NOMO-1 (cell line): ENCODE measurements around the gene RTRAF.

Experiments
- DNase-seq, 2 experiments: peaks; one replicate each; lab custom pipeline; 2025; ENCODE audit not compliant: unreplicated experiment in 2 of 2; lab: John Stamatoyannopoulos, UW

The RTRAF gene

DNA sequence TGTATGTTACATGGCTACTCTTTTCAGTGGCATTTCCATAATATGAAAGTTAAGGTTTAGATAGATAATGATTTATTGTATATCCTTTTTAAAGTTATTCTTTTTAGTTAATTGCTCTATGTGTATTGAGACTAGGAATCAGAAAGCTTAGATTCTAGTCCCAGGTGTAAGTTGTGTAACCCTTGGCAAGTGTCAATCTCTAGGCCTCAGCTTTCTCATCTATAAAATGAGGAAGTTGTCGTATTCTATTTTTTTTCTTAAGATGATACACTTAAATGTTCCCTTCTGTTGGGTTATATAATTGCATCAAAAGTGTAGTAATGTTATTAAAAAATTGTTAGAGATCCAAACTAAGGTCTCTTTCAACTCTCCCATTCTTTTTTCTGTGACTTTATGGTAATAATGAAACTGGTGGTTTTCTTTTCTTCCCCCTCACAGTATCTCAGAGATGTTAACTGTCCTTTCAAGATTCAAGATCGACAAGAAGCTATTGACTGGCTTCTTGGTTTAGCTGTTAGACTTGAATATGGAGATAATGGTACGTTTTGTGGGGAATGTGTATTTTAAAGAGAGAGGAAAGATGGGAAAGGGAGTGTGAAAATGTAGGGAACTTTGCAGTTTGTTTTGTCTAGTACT lies 4.1 kb downstream of the RTRAF start:
- DNase-seq: no peak

DNA sequence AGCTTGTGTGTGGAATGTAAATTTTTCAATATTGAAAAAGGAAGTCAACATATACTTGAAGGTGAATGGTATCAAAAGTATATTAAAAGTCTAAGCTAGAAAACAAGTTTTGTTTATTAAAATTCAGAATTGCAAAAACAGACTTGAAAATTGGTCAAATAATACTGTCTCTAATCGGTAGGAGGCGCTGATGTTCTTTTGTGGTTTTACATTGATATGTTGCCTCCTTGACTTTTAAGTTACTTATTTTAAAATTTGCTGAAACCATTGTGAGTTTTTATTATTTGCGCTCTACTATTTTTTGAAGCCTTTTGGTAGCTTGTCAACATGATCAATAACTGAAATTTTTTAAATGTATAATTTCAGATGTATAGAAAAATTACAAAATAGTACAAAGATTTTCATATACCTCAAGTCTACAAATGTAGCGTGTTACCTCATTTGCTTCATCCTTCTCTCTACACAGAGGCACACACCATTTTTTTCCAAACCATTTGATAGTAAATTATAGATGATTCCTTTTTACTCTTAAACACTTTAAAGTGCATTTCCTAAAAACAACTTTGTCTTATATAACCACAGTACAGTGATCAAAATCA lies 6.9 kb downstream of the RTRAF start:
- peak in 1 of 2 experiments; percentile 48 for DNase-seq

DNA sequence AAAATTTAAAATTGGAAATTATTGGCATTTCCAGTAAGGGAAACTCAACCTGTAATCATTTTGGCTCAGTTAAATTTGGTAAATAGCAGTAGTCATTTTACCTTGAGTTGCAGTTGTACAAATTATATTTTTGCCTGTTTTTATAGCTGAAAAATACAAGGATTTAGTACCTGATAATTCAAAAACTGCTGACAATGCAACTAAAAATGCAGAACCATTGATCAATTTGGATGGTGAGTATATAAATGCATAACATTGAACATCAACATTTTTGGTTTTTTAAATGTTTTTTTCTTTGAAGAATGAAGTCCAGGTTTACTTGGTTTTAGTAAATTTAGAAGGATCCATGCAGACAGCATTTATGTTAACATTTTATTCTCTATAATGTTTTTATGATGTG lies 9.0 kb downstream of the RTRAF start:
- DNase-seq: no peak

DNA sequence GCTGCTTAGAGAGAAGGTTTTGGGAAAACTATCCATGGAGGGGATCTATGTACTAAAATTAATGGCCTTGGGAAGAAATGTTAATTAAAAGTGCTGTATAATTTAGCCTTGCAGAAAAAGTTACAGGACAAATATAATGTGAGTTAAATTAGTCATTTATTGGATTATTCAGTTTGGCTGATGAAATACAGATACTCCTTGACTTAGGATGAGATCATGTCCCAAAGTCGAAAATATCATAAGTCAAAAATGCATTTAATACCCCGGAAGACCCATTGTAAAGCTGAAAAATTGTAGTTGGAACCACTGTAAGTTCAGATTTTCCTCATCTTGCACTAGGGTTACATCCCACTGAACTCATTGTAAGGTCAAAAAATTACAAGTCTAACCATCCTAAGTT lies 9.7 kb downstream of the RTRAF start:
- no peak for DNase-seq

DNA sequence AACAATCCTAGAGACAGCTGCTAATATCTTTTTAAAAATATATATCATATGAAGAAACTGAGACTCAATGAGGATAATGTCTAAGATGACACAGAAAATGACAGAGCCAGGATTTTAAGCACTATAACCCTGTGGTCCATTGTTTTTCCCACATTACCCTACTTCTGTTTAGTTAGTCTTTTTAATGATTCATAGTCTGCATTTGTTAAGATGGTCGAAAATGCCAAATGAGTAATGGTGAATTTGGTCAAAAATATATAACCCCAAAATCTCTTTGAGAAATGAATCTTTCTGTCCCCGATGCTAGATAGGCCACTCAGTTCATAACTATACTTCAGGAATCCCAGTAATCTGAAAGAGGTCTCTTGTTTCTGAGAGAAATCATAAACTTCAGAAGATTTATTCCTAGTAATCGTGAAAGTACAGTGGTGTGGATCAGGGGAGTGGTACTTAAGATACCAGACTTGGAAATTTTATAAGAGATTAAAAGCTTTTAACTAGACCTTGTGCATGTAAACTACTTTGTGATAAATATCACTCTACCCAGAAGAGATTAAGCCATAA lies 10.8 kb downstream of the RTRAF start:
- DNase-seq: no peak

DNA sequence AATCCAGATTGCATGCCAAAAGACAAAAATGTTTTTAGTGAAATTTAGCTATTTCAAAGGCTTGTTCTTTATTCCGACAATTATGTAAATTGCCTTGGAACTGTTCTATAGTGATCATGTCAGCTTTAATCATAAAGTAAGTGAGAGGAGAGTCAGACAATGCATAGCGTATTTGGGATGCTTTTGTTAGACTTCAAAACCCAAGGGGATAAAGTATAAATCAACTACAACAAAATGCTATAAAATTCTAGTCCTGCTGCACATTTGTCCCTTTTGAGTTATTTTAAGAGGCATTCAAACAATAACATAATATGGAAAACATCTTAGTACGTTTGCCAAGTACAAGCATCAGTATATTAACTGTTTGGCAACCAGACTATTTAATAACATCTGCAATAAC lies 11.3 kb downstream of the RTRAF start:
- DNase-seq: no peak

DNA sequence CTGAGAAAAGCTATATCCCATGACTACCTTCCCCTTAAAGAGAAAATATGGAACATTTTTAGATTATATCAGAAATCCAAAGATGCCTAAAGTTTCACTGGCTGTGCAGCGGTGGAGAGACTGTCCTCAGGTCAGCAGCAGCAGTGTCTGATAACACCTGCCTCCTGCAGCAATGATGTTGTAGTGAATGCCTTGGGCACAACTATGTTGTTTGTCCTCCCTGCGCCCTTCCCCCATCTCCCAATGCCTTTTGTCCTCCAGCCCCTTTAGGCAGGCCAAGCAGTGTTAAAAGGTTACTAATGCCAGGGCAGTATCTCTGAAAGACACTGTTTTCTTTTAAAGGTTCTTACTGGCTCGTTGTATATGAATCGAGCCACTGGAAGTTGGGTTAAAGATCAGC lies 13.2 kb downstream of the RTRAF start:
- no peak for DNase-seq

DNA sequence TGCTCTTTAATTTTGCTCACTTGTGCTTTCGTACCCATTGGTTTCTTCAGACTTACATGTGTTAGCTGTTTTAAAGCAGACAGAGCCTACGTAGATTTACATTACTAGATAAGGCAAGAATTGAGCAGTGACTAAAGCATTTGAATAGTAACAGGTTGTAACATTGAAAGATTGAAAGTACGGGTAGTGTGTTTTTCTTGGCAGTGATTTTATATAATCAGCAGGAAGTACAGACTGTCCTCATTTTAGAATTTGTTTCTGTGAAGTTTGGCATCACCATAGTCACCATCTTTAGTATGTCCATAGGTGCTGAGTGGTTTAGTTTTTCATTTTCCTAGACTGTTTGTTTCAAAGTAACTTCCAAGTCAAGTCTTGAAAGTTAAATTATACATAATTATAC lies 14.0 kb downstream of the RTRAF start:
- DNase-seq: no peak

DNA sequence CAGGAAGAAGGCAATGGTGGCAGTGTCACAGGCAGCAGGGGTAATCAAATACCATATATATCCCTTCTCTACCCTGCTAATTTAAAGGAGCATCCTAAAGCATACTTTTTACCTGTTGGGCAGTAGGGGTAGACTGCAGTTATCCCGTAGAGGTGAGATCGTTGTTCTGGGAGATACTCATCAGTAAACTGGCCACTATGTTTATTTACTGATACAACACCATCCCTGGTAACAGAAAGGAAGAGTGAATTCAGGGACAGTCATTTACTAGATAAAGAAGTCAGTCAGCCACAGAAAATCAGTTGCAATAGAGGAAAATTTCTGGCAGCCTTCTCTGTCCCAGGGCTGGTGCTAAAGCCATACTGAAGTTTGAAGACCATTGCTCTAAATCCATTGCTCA lies 16.3 kb downstream of the RTRAF start:
- DNase-seq: no peak

DNA sequence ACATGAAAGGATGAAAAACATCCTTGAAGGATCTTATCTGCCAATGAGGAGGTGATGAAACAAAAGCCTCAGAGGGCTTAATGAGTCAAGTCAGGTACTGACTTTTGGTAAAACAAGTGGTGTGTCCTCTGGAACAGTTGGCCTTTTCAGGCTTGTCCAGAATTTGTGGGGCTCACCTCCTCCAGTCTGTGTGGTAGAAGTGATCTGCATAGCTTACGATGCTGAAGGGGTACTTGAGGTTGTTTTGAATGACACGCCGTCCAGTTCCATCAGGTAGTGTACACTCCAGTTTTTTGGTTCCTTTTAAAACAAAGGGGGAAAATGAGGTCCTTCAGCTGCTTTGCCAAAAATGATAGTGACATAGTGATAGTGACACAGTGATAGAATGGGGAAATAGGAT lies 17.0 kb downstream of the RTRAF start:
- no peak for DNase-seq

DNA sequence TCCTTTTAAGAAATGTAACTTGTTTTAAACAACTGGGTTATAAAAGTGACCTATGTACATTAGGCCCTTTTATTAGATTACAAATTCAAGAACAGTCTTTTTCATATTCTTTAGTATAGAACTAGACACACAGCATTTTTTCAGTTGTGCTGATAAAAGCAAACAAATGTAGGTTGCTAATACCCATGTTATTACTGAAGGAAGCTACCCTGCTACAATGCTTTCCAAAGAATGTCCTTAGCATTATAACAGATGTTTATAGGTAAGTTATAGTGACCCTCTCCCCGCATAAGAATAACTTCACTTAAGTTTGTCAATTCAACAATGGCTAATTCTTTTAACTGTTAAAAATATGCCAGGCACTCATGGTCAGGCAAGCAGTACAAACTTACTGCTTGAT lies 17.9 kb downstream of the RTRAF start:
- DNase-seq: no peak

DNA sequence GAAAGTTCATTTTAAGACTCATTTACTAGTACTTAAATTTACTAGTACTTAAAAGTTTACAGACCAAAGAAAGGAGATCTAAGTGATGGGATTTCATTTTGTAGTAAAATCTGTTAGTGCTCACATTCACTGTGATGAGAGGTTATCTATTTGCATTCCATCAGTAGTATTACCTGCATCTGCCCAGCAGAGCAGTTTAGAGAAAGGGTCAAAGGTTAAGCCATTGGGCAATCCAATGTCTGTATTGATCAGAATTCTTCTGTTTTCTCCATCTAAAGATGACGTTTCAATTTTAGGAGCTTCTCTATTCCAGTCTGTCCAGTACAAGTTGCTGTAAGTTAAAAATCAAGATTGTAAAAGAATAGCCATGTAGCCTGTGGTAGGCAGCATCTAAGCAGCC lies 18.3 kb downstream of the RTRAF start:
- no peak for DNase-seq

DNA sequence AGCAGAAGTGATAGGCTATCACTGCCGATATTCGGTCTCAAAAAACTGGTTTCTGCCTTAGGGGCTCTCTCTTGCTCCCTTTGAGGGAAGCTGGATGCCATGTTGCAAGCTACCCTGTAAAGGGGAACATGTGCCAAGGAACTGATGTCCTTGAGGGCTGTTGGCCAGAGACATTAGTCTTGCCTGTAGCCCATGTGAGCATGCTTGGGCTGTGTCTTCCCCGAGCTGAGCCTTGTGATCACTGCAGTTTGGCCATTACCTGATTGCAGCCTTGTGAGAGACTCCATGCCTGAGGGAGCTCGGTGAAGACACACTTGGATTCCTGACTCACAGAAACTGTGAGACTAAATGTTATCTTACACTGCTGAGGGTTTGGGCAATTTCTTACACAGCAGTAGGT lies 18.8 kb downstream of the RTRAF start:
- DNase-seq: no peak

DNA sequence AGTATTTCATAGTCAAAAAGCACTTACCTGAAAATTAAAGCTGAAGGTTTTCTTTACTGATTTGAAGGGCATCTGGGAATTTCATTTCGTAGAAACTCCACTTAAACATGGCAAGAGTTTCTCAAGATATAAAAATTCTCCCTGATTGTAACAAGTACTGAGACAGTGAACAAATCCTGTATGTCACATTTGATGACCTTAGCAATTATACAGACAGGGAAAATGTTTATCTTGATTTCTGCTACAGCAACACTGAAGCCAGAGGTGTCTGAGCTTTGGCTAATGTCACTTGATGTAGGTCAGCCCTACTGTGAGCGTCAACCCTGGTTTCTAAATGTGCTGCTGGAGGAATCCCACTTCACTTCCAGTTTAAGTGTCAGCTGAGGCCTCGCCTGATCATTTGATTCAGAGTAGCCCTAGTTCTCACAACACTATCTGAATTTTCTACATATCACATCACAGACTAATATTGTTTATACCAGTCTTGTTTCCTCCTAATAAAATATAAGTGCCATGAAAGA lies 20.9 kb downstream of the RTRAF start:
- no peak for DNase-seq

DNA sequence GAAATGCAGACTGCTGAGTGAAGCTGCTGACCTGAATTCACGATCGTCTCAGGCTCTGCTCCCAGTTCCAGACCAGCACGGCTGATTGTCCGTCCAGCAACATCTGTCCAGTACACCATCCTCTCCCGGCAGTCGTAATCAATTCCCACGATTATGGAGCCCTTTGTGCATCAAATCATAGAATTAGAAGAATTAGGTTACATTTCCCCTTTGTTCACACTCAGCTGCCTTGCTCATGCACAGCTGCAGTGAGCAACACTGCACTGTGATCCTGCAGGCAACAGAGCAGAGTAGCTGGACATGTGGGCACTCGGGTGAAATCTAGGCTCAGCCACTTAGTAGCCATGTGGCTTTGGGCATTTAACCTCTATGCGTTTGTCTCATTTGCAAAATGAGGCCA lies 22.2 kb downstream of the RTRAF start:
- no peak for DNase-seq

DNA sequence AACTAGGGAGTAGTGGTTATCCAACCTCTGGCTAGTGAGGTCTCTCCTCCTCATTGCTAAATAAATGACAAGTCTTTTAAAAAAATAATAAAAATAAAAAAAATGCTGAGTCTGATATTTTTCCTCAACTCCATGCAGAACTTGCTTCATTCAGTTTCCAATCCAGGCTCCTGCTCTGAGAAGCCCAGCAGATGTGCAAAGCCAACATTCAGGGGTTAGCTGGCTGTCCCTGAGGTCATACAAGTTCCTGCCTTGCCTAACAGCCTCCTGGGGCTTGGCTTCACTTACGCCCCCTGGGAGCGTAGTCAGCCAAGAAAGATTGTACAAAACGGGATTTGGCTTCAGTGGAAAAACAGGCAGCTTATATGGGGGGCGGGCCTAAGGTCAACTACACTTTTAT lies 23.3 kb downstream of the RTRAF start:
- no peak for DNase-seq

DNA sequence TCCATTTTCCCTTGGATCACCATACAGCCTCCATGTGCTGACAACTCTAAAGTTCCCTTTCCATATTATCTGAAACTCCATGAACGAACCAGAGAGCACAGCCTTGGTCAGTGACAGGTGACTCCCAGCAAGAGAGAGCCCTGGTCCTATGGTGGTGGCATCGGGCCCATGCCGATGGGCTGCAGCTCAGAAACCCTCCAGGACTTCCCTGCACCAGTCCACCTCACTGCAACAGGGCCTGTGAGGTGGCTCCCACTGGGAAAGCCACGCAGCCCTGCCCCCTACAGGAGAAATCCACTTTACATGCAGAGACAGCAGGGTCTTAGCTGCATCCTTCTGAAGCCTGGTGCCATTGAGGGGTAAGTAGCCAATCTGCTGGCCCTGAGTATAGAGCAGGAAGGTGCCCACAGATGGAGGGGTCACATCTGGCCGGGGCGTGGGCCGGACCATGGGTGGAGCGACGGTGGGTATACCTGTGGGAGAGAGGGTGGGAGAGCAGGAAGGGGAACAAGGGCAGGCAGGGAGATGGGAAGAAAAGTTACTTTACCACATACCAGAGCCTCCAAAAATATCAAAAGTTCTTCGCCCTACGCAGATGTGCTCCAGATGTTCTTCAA lies 24.7 kb downstream of the RTRAF start:
- no peak for DNase-seq

DNA sequence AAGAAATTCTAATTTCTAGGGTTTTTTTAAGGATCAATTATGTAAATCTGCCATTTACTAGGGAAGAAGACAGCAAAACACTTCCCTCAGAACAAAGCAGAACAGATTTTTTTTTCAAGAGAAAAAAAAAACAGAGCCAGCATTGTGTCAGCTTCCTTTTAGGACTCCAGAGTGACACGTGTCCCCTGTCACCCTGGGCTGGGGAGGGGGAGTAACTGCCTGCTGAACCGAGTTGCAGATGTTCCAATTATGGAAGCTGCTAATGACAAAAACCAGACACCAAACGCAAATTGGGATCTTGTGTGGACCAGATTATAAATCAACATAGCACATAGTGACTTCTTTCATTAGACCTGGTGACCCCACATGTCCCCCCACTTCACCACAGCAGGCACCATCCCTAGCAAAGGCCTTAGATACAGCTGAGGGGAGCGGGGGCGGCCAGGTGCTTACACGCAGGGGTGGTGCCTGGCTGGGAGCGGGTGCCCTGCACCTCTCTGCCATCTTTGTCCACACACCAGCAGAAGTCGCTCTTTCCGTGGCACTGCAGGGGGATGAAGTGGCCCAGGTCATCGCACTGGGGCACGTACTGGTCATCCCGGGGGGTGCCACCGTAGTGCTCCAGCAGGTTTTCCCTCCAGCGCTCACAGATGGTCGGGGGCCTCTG lies 25.4 kb downstream of the RTRAF start:
- no peak for DNase-seq

DNA sequence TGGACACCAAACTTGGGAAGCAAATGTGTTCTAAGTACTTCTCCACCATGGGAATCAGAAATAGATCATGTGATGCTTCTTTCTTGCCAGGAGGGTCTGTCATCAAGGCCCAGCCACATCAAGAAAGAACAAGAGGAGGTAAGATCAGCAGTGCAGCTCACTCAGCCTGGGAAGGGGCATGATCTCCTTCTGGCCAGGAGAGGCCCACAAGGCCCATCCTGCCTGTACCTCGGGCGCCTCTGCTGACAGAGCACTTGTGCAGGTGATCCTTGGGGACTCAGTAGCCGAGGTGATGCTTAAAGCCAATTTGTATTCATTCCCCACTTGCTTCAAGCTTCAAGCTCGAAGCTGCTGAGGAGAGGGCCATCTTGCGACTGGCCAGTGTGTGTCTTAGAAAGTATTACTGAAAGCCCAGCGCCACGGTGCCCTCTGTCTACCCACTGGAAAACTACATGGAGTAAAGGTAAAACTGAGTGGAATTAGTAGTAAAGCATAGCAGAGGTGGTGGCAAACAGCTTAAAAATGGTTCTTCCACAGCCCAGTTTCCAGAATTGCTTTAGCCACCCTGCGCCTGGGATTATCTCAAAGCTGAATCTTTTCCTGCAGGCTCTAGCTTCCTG lies 26.2 kb downstream of the RTRAF start:
- DNase-seq: no peak

DNA sequence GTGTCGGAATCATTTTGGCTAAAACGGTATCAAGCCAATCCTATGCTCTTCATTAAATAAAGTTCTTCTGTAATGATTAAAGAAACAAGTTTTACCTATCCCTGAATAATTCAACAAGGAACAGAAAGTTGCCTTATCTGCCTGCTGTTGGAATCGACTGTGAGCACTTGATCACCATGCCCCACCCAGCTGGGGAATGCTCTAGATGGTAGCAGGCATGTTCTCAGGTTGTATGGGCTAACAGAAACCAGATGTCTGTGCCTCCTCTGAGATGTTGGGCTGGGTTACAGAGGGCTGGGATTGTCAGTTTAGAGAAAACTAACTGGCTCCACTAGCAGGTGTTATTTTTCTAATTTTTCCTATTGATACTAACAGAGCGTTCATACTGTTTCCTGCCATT lies 28.9 kb downstream of the RTRAF start:
- no peak for DNase-seq

DNA sequence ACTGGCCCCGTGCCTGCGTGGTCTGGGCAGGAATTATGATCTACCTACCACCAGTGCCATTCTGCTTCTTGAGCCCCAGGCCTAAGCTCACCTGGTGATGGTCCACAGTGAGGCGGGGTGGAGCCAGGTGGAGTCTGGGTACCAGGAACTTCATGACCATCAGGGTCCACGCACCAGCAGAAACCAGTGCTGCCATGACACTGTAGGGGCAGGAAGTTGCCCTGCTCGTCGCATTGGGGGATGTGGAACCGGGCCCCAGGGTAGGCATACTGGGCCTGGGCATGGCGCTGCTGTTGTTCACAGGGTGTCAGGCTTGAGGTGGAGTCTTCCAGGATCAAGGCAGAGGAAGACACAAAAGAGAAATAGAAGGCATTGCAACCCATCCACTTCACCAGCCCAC lies 29.6 kb downstream of the RTRAF start:
- DNase-seq: no peak
